GM19238 (cell line): ENCODE measurements around the gene MC3R.
A peak's percentile ranks its signal among the peaks of the same experiment; 100 is the strongest.
"Not testable (repeated sequence)": the region's sequence is repeated elsewhere in the genome, so short reads cannot be mapped to it uniquely, and the experiment has no call there.

Experiments used
- DNase-seq: peaks from one replicate; pipeline ENCODE4 v3.0.0; 2011; ENCODE audit warnings: low spot score; ENCODE audit not compliant: insufficient read length

The MC3R gene

GRCh38 chr20:56247954-56248782, at the start of gene MC3R:
TSS of gene MC3R (plus strand) at chr20:56248732. CDS start at chr20:56248844, 112 bp downstream.
- peak; percentile 13 for DNase-seq

GRCh38 chr20:56200456-56200855, 48.1 kb upstream of the MC3R start:
- DNase-seq = no peak

DNA sequence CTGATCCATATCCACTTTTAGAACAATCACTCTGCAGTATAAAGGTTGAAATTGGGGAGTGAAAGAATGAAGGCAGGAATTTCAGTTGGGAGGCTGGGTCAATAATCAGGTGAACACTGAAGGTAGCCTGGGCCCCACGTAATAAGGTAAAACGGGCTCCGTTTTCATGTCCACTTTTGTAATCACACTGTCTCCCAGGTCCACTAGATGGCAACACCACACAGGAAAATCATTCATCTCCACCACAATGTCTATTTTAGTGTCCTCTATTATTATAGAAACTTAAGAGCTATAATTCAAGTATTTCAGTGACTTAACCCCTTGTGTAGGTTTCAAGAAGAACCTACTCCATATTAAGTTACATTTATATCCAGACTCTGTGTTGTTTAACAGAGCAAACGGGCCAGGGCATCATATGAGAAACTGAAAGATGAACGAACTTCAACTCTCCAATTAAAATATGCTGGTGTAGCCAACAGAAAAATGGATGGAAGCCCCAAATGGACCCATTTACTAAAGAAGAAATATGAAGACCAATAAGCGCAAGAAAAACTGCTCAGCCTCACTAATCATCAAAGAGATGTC, 45.9 kb upstream of the MC3R start:
- DNase-seq = no peak

- DNase-seq = no peak
Measured at GRCh38 chr20:56204206-56204605, 44.3 kb upstream of the MC3R start.

DNA sequence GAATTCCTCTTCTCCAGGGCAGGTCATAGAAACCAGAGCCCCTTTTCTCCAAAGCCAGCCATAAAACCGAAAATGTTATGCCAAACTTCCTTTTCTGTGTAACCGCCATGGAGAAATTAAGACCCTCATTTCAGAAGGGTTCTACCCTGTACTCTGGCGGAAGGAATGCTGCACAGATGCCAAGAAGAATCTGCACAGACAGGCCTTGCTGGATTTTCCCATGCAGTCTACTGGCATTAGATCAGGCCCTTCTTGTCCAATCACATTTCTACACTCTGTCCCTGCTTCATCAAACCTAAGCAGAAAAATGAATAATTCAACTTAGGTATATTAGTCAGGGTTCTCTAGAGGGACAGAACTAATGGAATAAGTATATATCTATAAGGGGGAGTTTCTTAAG, 43.2 kb upstream of the MC3R start:
- DNase-seq = no peak

- DNase-seq = no peak
Measured at GRCh38 chr20:56207656-56208055, 40.9 kb upstream of the MC3R start.

- DNase-seq = no peak
Measured at GRCh38 chr20:56208121-56208520, 40.4 kb upstream of the MC3R start.

GRCh38 chr20:56211051-56211450, 37.5 kb upstream of the MC3R start:
- no peak for DNase-seq

DNA sequence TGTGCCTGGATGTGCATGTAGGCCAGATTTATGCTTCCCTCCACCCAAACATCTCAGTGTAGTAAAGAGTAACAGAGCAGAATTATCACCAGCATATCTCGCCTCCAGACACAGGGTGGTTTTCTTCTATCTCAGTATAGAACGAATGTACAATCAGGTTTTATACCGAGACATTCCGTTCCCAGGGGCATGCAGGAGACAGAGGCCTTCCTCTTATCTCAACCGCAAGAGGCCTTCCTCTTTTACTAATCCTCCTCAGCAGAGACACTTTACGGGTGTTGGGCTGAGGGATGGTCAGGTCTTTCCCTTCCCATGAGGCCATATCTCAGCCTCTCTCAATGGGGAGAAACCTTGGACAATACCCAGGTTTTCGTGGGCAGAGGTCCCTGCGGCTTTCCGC, 36.4 kb upstream of the MC3R start:
- no peak for DNase-seq

- DNase-seq = no peak
Measured at GRCh38 chr20:56213321-56213720, 35.2 kb upstream of the MC3R start.

- DNase-seq = no peak
Measured at GRCh38 chr20:56215115-56215514, 33.4 kb upstream of the MC3R start.

GRCh38 chr20:56217829-56218228, 30.7 kb upstream of the MC3R start:
- DNase-seq = no peak

- DNase-seq = not testable (repeated sequence)
Measured at GRCh38 chr20:56221186-56221585, 27.3 kb upstream of the MC3R start.

GRCh38 chr20:56222201-56222600, 26.3 kb upstream of the MC3R start:
- DNase-seq = no peak

GRCh38 chr20:56222945-56223344, 25.6 kb upstream of the MC3R start:
- DNase-seq = no peak

- no peak for DNase-seq
Measured at GRCh38 chr20:56223352-56223751, 25.2 kb upstream of the MC3R start.

GRCh38 chr20:56228021-56228420, 20.5 kb upstream of the MC3R start:
- DNase-seq = no peak

DNA sequence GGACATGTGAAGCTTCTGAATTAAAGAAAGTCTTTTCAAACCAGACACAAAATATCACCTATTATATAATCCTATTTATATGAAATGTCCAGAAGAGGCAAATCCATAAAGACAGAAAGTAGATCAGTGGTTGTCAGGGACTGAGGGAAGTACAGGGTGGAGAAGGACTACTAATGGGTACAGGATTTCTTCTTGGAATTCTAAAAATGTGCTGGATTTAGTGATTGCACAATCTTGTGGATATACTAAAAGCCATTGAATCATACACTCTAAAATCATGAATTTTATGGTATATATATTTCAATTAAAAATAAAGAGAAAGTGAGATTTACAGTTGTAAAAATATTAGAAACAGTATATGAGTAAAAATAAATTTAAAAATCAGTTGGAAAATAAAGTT, 18.7 kb upstream of the MC3R start:
- no peak for DNase-seq

DNA sequence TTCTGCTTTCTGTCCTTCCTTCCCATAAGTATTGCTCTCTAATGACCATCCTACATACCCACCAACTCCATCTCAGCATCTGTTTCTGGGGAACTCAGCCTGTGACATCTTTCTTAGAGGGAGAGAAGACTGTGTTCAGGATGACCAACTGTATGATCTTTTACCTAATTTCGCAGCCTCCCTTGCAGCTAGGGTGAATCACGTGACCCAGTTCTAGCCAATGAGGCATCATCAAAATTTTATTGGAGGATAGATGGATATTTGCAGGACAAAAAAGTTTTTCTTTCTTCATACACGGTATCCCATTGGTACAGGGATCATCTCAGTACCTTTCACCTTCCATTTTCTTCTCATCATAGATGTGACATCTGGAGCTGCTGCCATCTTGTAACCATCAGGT, 14.4 kb upstream of the MC3R start:
- DNase-seq = no peak

- no peak for DNase-seq
Measured at GRCh38 chr20:56237335-56237734, 11.2 kb upstream of the MC3R start.

DNA sequence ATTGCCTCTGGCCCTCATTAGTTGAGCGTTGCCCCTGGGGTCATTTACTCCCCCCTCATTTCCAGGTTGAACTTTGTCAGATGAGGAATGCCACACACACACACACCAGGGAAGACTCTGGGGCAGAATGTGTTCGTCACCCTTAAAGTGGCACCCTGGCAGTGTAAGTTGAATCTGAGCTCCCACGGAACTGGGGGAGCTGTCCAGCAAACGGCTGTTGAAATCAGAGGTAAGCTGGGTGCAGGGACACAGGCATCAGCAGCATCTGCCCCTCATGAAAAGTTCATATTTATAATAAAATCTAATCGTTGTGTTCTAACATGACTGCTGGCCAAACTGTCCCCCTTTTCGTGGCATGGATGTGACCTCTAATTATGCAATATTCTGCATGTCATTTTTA, 4.3 kb upstream of the MC3R start:
- no peak for DNase-seq

DNA sequence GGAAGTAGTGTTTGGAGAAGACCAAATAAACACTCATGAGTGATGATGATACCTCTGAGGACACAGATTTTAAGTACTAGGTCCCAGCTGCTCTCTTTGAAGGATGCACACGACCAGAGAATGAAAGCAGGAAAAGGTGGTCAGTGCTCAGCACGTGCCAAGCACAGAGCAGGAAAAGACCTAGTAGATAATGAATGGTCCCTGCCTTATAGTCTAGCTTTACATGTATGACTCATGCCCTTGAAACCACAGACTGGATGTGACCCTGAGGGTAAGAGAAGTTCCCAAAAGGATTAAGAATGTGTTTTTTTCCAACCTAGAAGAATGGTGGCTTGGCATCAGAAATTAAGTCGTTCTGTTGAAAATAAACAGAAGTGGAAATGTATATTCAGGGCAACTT, 2.8 kb upstream of the MC3R start:
- no peak for DNase-seq
